Lung microvascular endothelial cell (primary cell): Measurements from ENCODE around the gene TXNIP. TPM values are rescaled to one million over a fixed set of nuclear protein-coding genes. Genes with fewer than 3 reads are reported as not detected.
A peak's percentile ranks its signal among the peaks of the same experiment; 100 is the strongest.

Source experiments
- DNase-seq, 2 donors: peaks; one replicate each; pipeline versions ENCODE4 v3.0.0 to v3.0.0-alpha.2; 2010; ENCODE audit warnings: low read depth in 2 of 2
- total RNA-seq: library from RNA; depleted of rRNA; stranded (reverse); fragments of >200 nt; gene quantifications from 2 replicates; pipeline ENCODE4 v1.2.1, GENCODE V29; 2014

Gene TXNIP
- total RNA-seq, 1 donor from 2014 or later = 81.9 TPM

DNA sequence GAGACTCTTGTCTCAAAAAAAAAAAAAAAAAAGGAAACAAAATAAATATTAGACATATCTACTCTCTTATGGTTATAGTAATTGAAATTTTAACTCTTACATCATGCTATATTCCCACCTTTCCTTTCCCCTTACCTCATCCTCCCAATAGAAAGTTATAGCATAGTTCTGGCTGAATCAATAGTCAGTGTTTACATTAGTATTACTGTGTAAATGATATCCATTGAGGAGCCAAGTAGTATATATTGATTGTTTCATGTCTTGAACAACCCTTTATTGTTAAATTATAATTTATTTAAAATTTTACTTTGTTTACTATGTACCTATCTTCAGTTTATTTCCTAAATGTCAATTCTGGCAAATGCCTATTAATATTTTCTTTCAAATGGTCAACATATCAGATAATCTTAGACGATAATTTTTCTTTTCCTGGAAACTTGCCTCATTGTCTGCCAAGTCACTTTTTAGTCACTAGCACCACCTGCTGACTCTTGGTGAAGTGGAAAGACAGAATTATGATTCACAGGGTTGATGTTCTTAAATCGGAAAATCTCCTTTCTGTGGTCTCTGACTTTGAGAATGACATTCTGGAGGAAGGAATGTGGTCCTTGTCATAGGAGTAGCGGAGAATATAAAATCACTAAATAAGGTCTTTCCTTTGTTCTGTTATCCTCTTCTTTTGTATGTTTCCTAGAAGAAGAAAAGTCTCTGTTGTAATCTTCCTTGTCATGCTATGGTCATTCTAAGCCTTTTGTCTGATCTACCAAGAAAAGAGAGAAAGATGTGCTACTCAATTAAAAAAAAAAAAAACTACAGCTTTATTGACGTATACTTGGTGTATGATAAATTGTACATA is 16.6 kb upstream of the TXNIP start:
- peak; percentile 84 to 85 for DNase-seq

DNA sequence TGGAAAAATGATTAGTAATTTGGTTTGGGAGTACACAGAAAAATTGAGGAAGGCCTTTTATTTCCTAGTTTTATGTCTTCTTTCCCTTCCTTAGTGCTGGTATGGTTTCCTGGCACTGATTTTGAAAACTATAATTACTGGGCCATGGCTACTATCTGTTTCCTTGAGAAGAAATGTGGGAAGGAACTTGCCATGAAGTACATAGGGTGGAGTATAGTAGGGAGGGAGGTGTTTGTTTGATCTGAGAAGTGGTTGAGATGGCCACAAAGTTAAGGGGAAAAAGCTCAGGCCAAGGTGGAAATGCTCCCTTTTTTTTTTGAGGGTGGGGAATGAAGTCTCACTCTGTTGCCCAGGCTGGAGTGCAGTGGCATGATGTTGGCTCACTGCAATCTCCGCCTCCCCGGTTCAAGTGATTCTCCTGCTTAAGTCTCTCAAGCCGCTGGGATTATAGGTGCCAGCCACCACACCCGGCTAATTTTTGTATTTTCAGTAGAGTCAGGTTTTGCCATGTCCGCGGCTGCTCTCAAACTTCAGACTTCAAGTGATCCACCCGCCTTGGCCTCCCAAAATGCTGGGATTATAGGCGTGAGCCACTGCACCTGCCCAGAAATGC is 13.9 kb upstream of the TXNIP start:
- DNase-seq = no peak

DNA sequence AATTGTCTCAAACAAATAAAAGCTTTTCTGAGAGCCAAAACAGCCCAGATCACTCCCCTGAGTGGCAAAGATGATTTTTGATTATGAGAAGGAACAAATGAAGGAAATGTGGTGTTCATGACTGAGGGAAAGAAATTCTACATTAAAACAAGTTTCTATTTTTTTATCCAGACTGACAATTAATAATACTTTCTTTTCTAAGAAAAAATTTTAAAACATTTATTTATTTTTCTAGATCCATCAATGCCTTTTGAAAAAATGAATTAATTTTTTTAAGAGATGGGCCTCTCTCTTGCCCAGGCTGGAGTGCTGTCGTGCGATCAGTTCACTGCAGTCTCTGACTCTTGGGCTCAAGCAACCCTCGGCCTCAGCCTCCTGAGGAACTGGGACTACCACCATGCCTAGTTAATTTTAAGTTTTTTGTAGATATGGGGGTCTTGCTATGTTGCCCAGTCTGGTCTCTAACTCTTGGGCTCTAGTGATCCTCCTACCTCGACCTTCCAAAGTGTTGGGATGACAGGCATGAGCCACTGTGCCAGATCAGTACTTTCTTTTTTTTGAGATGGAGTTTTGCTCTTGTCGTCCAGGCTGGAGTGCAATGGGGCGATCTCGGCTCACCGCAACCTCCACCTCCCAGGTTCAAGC is 11.2 kb upstream of the TXNIP start:
- DNase-seq = no peak

DNA sequence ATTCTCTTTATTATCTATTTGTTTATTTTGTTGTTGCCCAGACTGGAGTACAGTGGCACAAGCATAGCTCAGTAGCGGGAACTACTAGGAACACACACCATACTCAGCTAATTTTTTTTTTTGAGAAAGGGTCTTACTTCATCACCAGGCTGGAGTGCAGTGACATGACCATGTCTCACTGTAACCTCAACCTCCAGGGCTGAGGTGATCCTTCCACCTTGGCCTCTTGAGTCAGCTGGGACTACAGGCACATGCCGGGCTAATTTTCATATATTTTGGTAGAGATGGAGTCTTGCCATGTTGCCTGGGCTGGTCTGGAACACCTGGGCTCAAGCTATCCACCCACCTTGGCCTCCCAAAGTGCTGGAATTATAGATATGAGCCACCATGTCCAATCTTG is 5.3 kb upstream of the TXNIP start:
- DNase-seq = no peak

DNA sequence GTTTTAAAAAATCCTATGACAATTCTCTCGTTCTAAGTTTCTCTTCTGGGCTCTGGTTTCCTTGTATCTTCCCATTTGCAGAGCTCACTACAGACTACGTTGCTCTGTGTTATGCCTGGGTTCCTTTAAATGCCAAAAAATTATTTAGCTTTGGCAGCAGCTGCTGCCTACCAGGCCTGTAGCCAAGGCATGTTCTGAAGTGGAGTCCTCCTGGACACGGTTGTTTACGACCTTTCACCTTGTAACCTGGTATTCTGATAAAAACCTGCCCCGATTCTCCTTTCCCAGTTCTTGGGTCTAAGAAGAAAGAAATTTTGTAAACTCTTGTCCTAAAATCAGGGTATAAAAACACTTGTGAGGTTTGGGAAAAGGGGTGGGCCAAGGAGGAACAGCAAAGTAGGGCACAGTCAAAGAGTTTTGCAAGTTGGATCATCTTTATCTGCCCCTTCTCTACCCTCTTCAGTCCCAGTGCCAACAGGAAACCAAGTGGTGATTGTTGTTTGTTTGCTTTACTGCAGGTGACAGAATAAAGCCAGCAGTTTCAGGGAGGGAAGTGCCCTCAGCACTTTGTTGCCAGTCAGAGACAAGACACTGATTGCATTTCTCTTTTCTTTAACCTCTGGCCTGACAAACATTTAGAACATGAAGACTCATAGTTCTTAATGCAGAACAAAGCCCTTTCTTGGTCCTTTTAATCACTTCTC is 3.1 kb upstream of the TXNIP start:
- DNase-seq = no peak

DNA sequence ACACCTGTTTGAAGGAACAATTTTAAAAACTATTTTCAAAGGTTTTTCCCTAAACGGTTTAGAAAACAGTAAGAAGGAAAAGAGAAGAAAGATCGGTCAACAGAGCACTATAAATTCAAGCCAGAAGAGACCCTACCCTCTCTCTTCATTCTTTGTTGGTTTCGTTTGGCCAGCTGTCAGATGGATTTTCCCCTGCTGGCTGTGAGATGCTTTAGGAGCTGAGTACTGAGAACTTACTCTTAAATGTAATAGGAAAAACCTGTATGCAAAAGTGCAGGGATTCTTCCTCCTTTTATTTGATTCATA is 1.3 kb upstream of the TXNIP start:
- peak in 1 of 2 donors; percentile 45 for DNase-seq

DNA sequence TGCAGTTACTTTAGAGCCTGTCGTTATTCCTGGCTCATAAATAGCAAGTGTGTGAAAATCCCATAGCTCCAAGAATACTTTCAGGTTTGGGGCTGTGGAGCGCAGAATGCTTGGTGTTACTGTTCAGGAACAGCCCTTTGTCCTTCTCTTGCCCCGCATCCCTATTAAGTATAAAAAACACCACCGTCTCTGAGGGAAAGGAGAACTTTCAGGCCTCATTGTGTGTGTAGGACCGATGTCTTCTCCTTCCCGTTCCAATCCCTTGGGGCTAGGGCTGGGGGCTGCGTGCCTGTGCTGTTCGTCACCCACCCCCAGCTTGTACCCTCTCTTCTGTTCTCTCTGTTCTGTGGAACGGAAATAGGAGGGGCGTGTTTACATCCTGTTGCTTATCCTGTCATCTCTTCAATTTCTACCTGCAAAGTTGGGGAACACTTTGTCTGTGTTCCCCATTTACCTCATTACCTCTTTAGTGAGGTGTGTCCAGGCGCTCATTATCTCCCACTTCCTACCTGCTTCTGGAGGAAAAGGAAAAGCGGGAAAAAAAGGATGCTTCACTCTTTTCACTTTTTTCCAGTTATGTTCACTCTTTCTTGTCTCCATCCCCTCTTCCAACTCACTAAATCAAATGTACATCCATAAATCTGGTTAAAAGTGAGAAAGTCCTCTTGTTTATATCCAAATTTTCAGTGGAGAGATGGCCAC is 788 bp upstream of the TXNIP start:
- peak in 1 of 2 donors; percentile 41 for DNase-seq

DNA sequence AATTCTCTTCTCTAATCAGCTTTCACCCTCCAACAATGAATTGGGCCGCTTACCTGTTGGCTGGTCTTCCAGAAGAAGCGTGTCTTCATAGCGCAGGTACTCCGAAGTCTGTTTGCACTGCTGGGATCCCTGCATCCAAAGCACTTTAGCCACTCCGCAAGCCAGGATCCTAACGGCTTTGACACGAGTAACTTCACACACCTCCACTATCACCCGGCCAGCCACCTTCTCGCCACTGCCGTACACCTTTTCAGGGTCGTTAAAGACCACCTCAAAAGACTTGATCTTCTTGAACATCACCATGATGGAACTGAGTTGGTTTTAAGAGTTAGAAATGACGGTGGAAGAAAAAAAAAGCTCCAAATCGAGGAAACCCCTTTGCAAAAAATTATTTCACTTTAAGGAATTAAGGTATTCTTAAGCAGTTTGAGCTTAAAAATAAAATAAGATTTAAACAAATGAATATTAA is 381 bp downstream of the TXNIP start:
- no peak for DNase-seq

DNA sequence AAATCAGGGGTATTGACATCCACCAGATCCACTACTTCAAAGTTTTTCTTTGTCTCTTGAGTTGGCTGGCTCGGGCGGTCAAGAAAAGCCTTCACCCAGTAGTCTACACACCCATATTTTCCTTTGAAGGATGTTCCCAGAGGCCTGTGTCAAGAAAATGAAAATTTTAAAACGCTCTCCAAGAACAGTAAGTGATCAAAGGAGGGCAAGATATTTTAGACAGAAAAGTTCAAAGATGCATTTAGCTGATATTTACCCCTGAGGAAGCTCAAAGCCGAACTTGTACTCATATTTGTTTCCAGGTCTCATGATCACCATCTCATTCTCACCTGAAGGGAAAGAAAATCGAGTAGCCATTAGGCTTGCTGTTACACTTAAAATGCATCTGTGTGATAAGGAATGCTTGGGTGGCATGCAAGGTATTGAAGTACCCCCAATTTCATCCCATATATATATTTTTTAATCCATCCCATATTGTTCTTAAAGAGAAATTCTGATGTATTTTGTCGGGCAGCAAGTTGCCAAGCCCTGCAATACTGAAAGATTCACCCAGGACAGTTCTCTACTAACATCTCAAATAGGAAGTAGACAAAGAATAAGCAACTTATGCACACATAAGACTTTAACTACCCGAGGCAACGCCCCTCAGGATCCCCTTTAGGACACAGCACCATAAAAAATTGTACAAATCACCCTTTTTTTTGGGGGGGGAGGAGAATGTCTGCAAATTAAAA is 1.1 kb downstream of the TXNIP start:
- no peak for DNase-seq

DNA sequence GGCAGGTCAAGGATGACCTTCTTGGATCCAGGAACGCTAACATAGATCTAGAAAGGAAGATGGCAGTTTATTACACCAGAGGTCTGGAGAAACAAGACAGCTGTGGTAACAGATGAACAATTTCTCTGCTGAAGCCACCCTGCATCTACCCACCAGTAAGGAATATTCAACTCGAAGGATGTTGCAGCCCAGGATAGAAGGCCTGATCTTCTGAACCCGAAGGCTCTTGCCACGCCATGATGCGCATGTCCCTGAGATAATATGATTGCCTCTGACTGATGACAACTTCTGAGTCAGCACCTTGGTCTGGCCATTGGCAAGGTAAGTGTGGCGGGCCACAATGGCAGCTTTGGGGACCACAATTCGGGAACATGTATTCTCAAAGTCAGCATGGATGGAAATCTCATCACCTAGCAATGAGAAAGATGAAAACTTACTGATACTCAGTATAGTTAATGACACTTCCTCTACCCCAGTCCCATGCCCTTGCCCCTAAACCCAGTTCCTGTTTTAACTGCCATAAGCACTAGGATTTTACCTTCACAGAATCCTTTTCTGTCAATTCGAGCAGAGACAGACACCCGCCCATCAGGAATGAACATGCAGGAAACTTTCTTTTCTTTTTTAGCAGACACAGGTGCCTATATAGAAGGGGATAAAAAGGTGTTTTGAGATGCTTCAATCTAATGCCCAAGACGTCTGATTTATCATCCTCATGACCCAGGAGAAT is 1.8 kb downstream of the TXNIP start:
- no peak for DNase-seq

DNA sequence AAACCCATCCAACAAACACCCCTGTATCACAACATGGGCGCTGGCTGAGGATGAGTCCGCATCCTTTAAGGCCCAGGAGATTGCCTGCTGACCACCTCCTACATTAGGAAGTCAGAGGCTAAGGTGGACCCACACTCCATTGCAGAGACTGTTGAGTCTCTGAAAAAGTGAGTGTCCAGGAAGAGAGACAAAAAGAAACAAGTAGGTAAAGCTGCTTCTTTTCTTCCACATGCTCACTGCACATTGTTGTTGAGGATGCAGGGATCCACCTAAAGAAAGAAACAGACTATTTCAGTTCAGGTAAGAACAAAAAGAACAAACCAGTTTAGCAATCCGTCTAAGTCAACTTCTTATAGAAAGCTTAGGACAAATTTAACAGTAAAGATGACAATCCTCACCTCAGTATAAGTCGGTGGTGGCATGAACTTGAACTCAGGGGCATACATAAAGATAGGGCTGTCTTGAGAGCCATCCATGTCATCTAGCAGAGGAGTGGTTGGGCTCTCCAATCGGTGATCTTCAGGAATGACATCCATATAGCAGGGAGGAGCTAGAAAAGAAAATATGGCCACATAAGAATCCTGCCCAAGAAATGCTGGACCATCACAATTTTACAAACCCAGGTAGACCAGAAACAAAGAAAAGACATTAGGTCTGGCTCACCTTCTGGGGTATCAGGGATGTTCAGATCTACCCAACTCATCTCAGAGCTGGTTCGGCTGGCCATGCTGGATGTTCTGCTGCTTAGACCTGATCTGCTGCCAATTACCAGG is 2.6 kb downstream of the TXNIP start:
- no peak for DNase-seq

DNA sequence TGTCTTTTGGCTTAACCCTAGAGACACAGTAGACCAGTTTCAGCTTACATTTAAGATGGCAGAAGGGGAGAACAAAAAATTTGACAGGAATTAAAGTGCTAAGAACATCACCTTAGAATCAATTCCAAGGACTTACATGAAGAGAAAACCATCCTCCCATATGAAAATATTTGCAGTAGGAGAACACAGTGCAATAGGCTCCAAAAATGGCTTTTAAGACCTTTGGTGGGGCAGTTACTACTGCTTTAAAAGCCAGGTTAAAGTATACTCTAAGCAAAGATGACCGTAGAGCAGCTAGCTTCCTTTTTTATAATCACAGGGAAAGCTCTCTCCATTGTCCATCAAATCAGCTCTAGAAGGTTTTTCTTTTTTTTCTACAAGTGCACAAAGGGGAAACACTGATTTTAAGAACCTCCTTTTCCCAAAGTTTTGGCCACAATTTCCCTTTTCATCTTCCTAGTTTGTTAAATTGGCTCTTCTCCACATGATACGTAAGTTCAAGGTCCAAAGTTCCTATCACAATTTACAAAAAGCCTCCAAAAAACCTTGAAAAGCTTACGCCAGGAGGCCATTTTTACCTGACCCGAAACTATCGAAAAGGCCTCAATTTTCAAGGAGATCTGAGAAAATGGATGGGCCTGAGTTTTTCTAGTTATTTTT is 3.3 kb downstream of the TXNIP start:
- no peak for DNase-seq

DNA sequence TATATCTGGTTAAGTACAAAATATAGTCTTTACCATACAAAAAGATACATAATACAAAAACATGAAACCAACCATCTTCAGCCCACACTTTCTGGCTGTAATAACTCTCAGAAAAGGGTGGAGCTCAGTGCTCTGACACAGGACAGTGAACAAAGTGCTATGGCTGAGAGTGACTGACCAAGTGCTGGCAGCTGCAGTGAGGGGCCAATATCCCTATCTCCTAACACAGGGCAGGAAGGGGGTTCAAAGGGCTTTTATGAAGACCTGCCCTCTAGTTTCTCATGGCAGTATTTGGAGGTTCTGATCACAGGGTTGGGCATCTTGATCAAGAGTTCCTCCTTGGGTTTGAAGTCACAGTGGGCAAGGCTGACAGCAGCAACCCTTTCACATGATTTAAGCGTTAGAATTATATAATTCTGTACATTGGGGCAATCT is 3.9 kb downstream of the TXNIP start:
- DNase-seq = no peak

DNA sequence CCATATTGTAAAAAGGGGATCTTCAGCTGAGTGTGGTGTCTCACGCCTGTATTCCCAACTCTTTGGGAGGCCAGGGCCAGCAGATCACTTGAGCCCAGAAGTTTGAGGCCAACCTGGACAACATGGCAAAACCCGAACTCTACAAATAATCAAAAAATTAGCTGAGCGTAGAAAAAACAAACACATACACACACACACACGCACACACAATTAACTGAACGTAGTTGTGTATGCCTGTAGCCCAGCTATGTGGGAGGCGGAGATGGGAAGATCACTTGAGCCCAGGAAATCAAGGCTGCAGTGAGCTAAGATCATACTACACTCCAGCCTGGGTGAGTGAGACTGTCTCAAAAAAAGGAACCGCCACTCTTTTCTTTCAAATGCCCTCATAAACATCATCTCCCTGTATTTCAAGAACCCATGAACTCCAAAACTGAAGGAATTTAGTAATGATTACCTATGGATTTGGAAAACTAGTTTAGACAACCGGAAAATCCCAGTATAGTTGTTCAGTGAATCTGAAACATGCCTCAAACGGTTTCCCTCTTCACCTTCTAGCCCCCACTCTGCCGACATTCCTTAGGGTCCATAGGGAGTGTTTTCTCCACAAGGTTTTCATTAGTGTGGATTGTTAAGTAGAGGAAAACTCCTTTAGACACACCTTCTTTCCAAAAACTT is 4.5 kb downstream of the TXNIP start:
- no peak for DNase-seq

DNA sequence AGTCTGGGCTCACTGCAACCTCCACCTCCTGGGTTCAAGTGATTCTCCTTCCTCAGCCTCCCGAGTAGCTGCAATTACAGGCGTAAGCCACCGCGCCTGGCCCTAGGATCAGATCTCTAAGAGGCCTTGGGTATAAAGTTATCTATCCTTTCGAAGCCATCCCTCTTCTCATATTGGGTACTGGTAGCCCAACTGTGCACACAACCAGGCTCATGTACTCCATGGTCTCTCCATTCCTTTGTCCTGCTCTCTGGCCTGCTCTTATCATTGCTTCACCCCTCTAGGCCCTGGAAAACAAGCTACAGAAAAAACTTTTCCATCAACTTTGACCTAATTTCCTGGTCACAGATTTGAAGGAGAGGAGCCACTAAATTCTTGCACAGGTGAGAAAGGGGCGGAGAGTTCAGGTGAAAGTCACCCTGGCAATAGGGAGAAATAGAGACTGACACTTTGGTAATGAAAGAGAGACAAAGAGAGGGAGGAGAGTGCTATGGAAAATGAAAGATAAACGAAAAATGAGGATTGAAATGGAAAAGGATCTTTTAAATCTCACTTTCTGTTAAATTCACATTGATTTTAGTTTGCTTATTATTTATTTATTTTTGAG is 6.0 kb downstream of the TXNIP start:
- DNase-seq = no peak

DNA sequence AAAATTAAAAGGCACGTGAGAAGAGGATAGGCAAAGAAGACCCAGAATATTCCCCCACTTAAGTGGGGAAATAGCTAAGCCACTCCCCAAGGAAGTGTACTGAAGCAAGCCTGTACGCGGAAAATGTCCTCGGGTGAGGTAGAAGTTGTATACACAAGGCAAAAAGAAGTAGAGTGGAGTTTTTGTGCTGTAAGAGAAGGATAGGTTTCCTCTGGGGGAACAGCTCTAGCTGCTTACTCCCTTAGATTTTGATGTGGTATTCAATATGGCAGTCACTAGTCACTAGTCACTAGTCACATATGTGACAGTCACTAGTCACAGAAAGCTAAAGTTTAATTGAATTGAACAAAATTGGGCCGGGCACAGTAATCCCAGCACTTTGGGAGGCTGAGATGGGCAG is 7.6 kb downstream of the TXNIP start:
- DNase-seq = no peak

DNA sequence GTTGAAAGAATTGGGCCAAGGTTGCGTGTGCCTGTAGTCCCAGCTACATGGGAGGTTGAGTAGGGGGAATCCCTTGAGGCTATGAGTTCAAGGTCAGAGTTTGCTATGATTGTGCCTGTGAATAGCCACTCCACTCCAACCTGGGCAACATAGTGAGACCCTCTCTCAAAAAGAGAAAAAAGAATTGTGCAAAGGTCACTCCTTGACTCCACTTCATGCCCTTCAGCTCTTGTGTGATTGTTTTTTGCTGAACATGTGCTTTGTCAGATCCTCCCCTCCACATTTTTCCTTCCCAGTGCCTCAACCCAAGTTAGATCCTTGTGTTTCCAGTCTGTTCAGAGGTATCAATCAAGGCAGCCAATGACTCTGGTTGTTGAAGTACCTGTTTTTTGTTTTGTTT is 8.5 kb downstream of the TXNIP start:
- DNase-seq = no peak

DNA sequence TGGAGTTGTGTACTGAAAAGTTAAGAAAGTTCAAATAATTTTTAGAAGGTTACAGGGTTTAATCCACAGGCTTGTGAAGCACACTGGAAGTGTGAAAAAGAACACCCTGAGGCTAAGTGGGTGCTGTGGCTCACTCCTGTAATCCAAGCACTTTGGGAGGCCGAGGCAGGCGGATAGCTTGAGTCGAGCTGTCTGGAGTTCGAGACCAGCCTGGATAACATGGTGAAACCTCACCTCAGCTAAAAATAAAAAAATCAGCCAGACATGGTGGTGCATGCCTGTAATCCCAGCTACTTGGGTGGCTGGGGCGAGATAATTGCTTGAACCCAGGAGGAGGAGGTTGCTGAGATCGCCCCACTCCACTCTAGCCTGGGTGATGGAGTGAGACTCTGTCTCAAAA is 9.8 kb downstream of the TXNIP start:
- DNase-seq = no peak
